PC-9 (cell line): ENCODE measurements around the gene NDUFS6. TPM values are rescaled to one million over a fixed set of nuclear protein-coding genes. Genes with fewer than 3 reads are reported as not detected.

ENCODE experiments used
- BruUV-seq: library from RNA; stranded (reverse); fragments of 400-500 nt; replicated peaks from 2 replicates; lab custom pipeline; 2021; lab: Mats Ljungman, UMichigan
- CTCF ChIA-PET: fragments of 300-600 bp; sonication (Branson Sonifier 250); formaldehyde crosslinking; loops from one replicate; lab custom pipeline; 2022; ENCODE audit warnings: antibody characterized with exemption; lab: Charles Lee
- POLR2A ChIA-PET: fragments of 300-600 bp; sonication (Branson Sonifier 250); formaldehyde crosslinking; loops from one replicate; lab custom pipeline; 2022; ENCODE audit warnings: antibody characterized with exemption; ENCODE audit not compliant: unreplicated experiment; lab: Charles Lee
- DNase-seq, 2 experiments: peaks; one replicate each; pipeline versions ENCODE4 v3.0.0 to v3.0.0-alpha.2; 2015 to 2022; ENCODE audit warnings: mixed read lengths in 1 of 2
- H2AFZ ChIP-seq: fragments of 200-600 bp; sonication (generic); 2 replicates; pipeline ENCODE4 v1.8.1; 2017; ENCODE audit warnings: antibody characterized with exemption
- H3F3A ChIP-seq: fragments of 200-600 bp; sonication (generic); 2 replicates; pipeline ENCODE4 v1.8.1; 2017; ENCODE audit warnings: antibody characterized with exemption, mild to moderate bottlenecking, low read depth; ENCODE audit not compliant: insufficient read depth
- H3K27ac ChIP-seq: fragments of 200-600 bp; sonication (generic); 2 replicates; pipeline ENCODE4 v1.6.1; 2016; ENCODE audit warnings: mixed run types
- H3K27me3 ChIP-seq: fragments of 200-600 bp; sonication (generic); 2 replicates; pipeline ENCODE4 v1.6.1; 2016; ENCODE audit warnings: low read depth, mixed run types; ENCODE audit not compliant: insufficient read depth
- H3K36me3 ChIP-seq: fragments of 200-600 bp; sonication (generic); 2 replicates; pipeline ENCODE4 v1.6.1; 2016; ENCODE audit warnings: low read depth, mixed run types
- H3K4me1 ChIP-seq: fragments of 200-600 bp; sonication (generic); replicated peaks from 2 replicates; pipeline ENCODE4 v1.6.1; 2016; ENCODE audit warnings: mixed run types; ENCODE audit not compliant: insufficient read depth
- H3K4me2 ChIP-seq: fragments of 200-600 bp; sonication (generic); 2 replicates; pipeline ENCODE4 v1.6.1; 2017; ENCODE audit warnings: mixed run types
- H3K4me3 ChIP-seq: fragments of 200-600 bp; sonication (generic); 2 replicates; pipeline ENCODE4 v1.6.1; 2016; ENCODE audit warnings: mixed run types
- H3K79me2 ChIP-seq: fragments of 200-600 bp; sonication (generic); 2 replicates; pipeline ENCODE4 v1.6.1; 2017; ENCODE audit warnings: low read depth, mixed run types
- H3K9me2 ChIP-seq: fragments of 200-600 bp; sonication (generic); 2 replicates; pipeline ENCODE4 v1.8.1; 2017; ENCODE audit warnings: mild to moderate bottlenecking; ENCODE audit not compliant: insufficient read depth
- H3K9me3 ChIP-seq: fragments of 200-600 bp; sonication (generic); 2 replicates; pipeline ENCODE4 v1.8.1; 2016; ENCODE audit warnings: low read depth; ENCODE audit not compliant: insufficient read depth
- H4K20me1 ChIP-seq: fragments of 200-600 bp; sonication (generic); 2 replicates; pipeline ENCODE4 v1.8.1; 2017; ENCODE audit not compliant: insufficient read depth
- EZH2 ChIP-seq: fragments of 200-600 bp; sonication (generic); IDR thresholded peaks from 2 replicates; pipeline ENCODE4 v1.8.0; 2017; ENCODE audit warnings: antibody characterized with exemption, low read depth
- intact Hi-C: fragments of 100-400 bp; cut with micrococcal nuclease; formaldehyde crosslinking; loops from one replicate; pipeline ENCODE4 v1.10.0; 2022; ENCODE audit not compliant: unreplicated experiment
- total RNA-seq: library from RNA; stranded (reverse); gene quantifications from 2 replicates; pipeline ENCODE4 v1.2.3, GENCODE V29; 2021
- TF ChIP-seq, protein P1 (sequence below): fragments of 200-600 bp; sonication (generic); conservative IDR thresholded peaks from 2 replicates; pipeline ENCODE4 v1.6.1; 2017; ENCODE audit warnings: mixed run types, antibody characterized with exemption, mild to moderate bottlenecking, moderate library complexity

NDUFS6 gene
- total RNA-seq, 1 experiment from 2014 or later = 153 TPM

DNA sequence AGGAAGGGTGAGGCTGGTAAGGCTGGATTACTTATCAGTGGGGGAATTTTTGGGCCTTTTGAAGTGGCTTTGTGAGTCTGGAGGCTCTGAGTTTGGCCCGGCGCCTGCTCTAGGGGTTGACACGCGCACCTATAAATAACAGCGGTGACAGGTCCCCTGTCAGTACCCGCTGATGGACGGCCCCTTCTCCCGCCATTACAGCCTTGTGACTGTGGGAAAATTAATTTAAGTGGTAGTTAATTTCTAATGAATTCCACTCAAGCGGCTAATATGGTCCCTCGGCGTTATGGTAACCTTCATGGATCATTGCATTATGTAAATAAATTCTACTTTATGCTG, 18.0 kb upstream of the NDUFS6 start:
- Histone ChIP-seq H3K9me2 (no peaks in the 10 kb centered on the region), H3K4me2 (no peak overlapping the region), H3K79me2 (no peaks in the 10 kb centered on the region), H3K4me3 (no peak overlapping the region), H2AFZ (no peak overlapping the region), H3K9me3 (no peaks in the 10 kb centered on the region), H3F3A (no peaks in the 10 kb centered on the region), H4K20me1 (no peaks in the 10 kb centered on the region), H3K36me3 (no peaks in the 10 kb centered on the region), H3K4me1 (no peaks in the 10 kb centered on the region), H3K27ac (no peak overlapping the region), H3K27me3 (peaks cover 97% of the 10 kb centered on the region)
- ChIA-PET CTCF (no interaction called here), POLR2A (no interaction called here)
- TF ChIP-seq, protein P1, sequence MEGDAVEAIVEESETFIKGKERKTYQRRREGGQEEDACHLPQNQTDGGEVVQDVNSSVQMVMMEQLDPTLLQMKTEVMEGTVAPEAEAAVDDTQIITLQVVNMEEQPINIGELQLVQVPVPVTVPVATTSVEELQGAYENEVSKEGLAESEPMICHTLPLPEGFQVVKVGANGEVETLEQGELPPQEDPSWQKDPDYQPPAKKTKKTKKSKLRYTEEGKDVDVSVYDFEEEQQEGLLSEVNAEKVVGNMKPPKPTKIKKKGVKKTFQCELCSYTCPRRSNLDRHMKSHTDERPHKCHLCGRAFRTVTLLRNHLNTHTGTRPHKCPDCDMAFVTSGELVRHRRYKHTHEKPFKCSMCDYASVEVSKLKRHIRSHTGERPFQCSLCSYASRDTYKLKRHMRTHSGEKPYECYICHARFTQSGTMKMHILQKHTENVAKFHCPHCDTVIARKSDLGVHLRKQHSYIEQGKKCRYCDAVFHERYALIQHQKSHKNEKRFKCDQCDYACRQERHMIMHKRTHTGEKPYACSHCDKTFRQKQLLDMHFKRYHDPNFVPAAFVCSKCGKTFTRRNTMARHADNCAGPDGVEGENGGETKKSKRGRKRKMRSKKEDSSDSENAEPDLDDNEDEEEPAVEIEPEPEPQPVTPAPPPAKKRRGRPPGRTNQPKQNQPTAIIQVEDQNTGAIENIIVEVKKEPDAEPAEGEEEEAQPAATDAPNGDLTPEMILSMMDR = no peak
- no peak for TF ChIP-seq EZH2
- DNase-seq = peak in 1 of 2 experiments; percentile 65
- intact Hi-C loops = no loop called here
- BruUV-seq = no TSS peak

- TF ChIP-seq, protein P1 = no peak
- no peak for TF ChIP-seq EZH2
- Histone ChIP-seq H3K36me3 (no peaks in the 10 kb centered on the region), H2AFZ (no peak overlapping the region), H3K79me2 (no peaks in the 10 kb centered on the region), H3K4me1 (peaks cover under 1% of the 10 kb centered on the region), H3K4me3 (no peak overlapping the region), H3K4me2 (no peak overlapping the region), H3K9me2 (no peaks in the 10 kb centered on the region), H3K27ac (no peak overlapping the region), H3F3A (peaks cover 2% of the 10 kb centered on the region; the same call in 1 of the 2 replicates), H3K27me3 (peaks cover 87% of the 10 kb centered on the region), H4K20me1 (no peaks in the 10 kb centered on the region), H3K9me3 (no peaks in the 10 kb centered on the region)
- no peak for DNase-seq
- no TSS peak for BruUV-seq
- ChIA-PET POLR2A (no interaction called here), CTCF (interaction anchor here (0.6 kb wide), 1 partner anchor 99 kb away, joined by 8 read pairs; no protein-coding TSS in a partner anchor)
- intact Hi-C loops = no loop called here
Measured at GRCh38 chr5:1784197-1785050, 16.8 kb upstream of the NDUFS6 start.

GRCh38 chr5:1785062-1785461, 16.1 kb upstream of the NDUFS6 start:
- no TSS peak for BruUV-seq
- no peak overlapping the region for H3K4me3 ChIP-seq
- H3K4me2 ChIP-seq = no peak overlapping the region
- no peaks in the 10 kb centered on the region for H3K9me2 ChIP-seq
- H3K9me3 ChIP-seq = no peaks in the 10 kb centered on the region
- no peaks in the 10 kb centered on the region for H3K36me3 ChIP-seq
- H3F3A ChIP-seq = peaks cover 8% of the 10 kb centered on the region; the same call in 1 of the 2 replicates
- peaks cover 80% of the 10 kb centered on the region for H3K27me3 ChIP-seq
- no peak overlapping the region for H2AFZ ChIP-seq
- no peak overlapping the region for H3K27ac ChIP-seq
- POLR2A ChIA-PET = no interaction called here
- CTCF ChIA-PET = interaction anchor here (0.6 kb wide), 1 partner anchor 99 kb away, joined by 8 read pairs; no protein-coding TSS in a partner anchor
- no peaks in the 10 kb centered on the region for H4K20me1 ChIP-seq
- H3K4me1 ChIP-seq = peaks cover 7% of the 10 kb centered on the region
- intact Hi-C loops = no loop called here
- TF ChIP-seq, protein P1 = no peak
- TF ChIP-seq EZH2 = no peak
- no peak for DNase-seq
- H3K79me2 ChIP-seq = no peaks in the 10 kb centered on the region
